IMR-90 (cell line): ENCODE measurements around the gene IGFBPL1. TPM values are rescaled to one million over a fixed set of nuclear protein-coding genes. Genes with fewer than 3 reads are reported as not detected.

Source experiments
- ATAC-seq: fragments of 200-7000 bp; cut with Tn5 transposase; 2 replicates; pipeline ENCODE4 v1.9.1; 2020; ENCODE audit warnings: low read depth, mild to moderate bottlenecking, moderate library complexity
- BruUV-seq: library from RNA; stranded (reverse); fragments of 400-500 nt; replicated peaks from 2 replicates; lab custom pipeline; 2021; lab: Mats Ljungman, UMichigan
- CTCF ChIA-PET: fragments of 300-600 bp; formaldehyde crosslinking; extraction: SDS; loops from one replicate; lab custom pipeline; 2021; ENCODE audit warnings: antibody characterized with exemption; lab: Yijun Ruan, JAX
- POLR2A ChIA-PET: fragments of 300-600 bp; sonication (Branson Sonifier 250); formaldehyde crosslinking; loops from one replicate; lab custom pipeline; 2022; ENCODE audit warnings: antibody characterized with exemption; ENCODE audit not compliant: unreplicated experiment; lab: Charles Lee
- DNase-seq: peaks from one replicate; pipeline ENCODE4 v3.0.0; 2013
- H2AFZ ChIP-seq: replicated peaks from 2 replicates; pipeline ENCODE3; 2013; ENCODE audit warnings: low read length, mild to moderate bottlenecking; ENCODE audit not compliant: poor library complexity
- H2AK5ac ChIP-seq: 2 replicates; pipeline ENCODE4 v1.6.1; 2013; ENCODE audit warnings: low read depth, low read length, inconsistent platforms
- H2AK9ac ChIP-seq: replicated peaks from 2 replicates; pipeline ENCODE3; 2013; ENCODE audit warnings: mild to moderate bottlenecking, low read depth, low read length, moderate library complexity; ENCODE audit not compliant: poor library complexity
- H2BK120ac ChIP-seq: 2 replicates; pipeline ENCODE4 v1.6.1; 2013; ENCODE audit warnings: low read depth, low read length, inconsistent platforms
- H2BK15ac ChIP-seq: 3 replicates; pipeline ENCODE4 v1.6.1; 2013; ENCODE audit warnings: low read depth, low read length, inconsistent platforms
- H2BK20ac ChIP-seq: 2 replicates; pipeline ENCODE4 v1.6.1; 2013; ENCODE audit warnings: low read depth, mild to moderate bottlenecking, inconsistent platforms, low read length, moderate library complexity
- H2BK5ac ChIP-seq: 2 replicates; pipeline ENCODE4 v1.6.1; 2013; ENCODE audit warnings: mild to moderate bottlenecking, low read depth, low read length, inconsistent platforms; ENCODE audit not compliant: poor library complexity, severe bottlenecking
- H3K14ac ChIP-seq: replicated peaks from 2 replicates; pipeline ENCODE4 v1.6.1; 2013; ENCODE audit warnings: low read depth, low read length, inconsistent platforms
- H3K18ac ChIP-seq: 2 replicates; pipeline ENCODE4 v1.6.1; 2013; ENCODE audit warnings: low read depth, low read length, control low read depth
- H3K23ac ChIP-seq: 2 replicates; pipeline ENCODE4 v1.6.1; 2013; ENCODE audit warnings: low read depth, low read length, inconsistent platforms
- H3K27ac ChIP-seq: 2 replicates; pipeline ENCODE4 v1.5.1; 2013; ENCODE audit warnings: mild to moderate bottlenecking, control low read depth, low read length; ENCODE audit not compliant: insufficient read depth
- H3K27me3 ChIP-seq: 2 replicates; pipeline ENCODE4 v1.6.1; 2013; ENCODE audit warnings: low read length; ENCODE audit not compliant: control insufficient read depth, insufficient read depth
- H3K36me3 ChIP-seq: 2 replicates; pipeline ENCODE4 v1.6.1; 2013; ENCODE audit warnings: low read length, mixed read lengths; ENCODE audit not compliant: control insufficient read depth, insufficient read depth
- H3K4ac ChIP-seq: 2 replicates; pipeline ENCODE4 v1.6.1; 2013; ENCODE audit warnings: low read depth, low read length, inconsistent platforms
- H3K4me1 ChIP-seq: 2 replicates; pipeline ENCODE4 v1.6.1; 2013; ENCODE audit warnings: low read length, mixed read lengths; ENCODE audit not compliant: control insufficient read depth, insufficient read depth
- H3K4me2 ChIP-seq: 2 replicates; pipeline ENCODE4 v1.6.1; 2013; ENCODE audit warnings: low read depth, mild to moderate bottlenecking, control low read depth, low read length, moderate library complexity
- H3K4me3 ChIP-seq: 2 replicates; pipeline ENCODE4 v1.5.1; 2013; ENCODE audit warnings: low read depth, mild to moderate bottlenecking, control low read depth, low read length, moderate library complexity; ENCODE audit not compliant: insufficient read depth
- H3K56ac ChIP-seq: 2 replicates; pipeline ENCODE4 v1.6.1; 2013; ENCODE audit warnings: low read length, inconsistent platforms; ENCODE audit not compliant: insufficient read depth; ENCODE audit errors: extremely low read depth
- H3K79me1 ChIP-seq, 2 experiments: 2 replicates each; pipeline ENCODE4 v1.6.1; 2013; ENCODE audit warnings: low read length in 2 of 2, inconsistent platforms in 1 of 2, low read depth in 1 of 2
- H3K9ac ChIP-seq: 2 replicates; pipeline ENCODE4 v1.6.1; 2013; ENCODE audit warnings: low read depth, low read length, control low read depth
- H3K9me1 ChIP-seq: 2 replicates; pipeline ENCODE4 v1.6.1; 2013; ENCODE audit warnings: low read length, inconsistent platforms; ENCODE audit not compliant: insufficient read depth
- H3K9me3 ChIP-seq: 2 replicates; pipeline ENCODE4 v1.6.1; 2013; ENCODE audit warnings: low read length; ENCODE audit not compliant: control insufficient read depth, insufficient read depth
- H4K20me1 ChIP-seq: 2 replicates; pipeline ENCODE4 v1.6.1; 2013; ENCODE audit warnings: low read length, inconsistent platforms; ENCODE audit not compliant: insufficient read depth
- H4K5ac ChIP-seq: 2 replicates; pipeline ENCODE4 v1.6.1; 2013; ENCODE audit warnings: mild to moderate bottlenecking, low read depth, low read length, control low read depth
- H4K8ac ChIP-seq, 2 experiments: 2 replicates each; pipeline ENCODE4 v1.6.1; 2013; ENCODE audit warnings: low read depth in 2 of 2, low read length in 2 of 2, control low read depth in 1 of 2, inconsistent platforms in 1 of 2
- H4K91ac ChIP-seq: 2 replicates; pipeline ENCODE4 v1.6.1; 2013; ENCODE audit warnings: low read depth, low read length, inconsistent platforms; ENCODE audit not compliant: insufficient read depth
- BHLHE40 ChIP-seq: fragments of 150-350 bp; IDR thresholded peaks from 2 replicates; pipeline ENCODE4 v1.6.1; 2016; ENCODE audit warnings: mild to moderate bottlenecking, low read depth, low read length
- CEBPB ChIP-seq: IDR thresholded peaks from 2 replicates; pipeline ENCODE4 v1.6.1; 2012; ENCODE audit warnings: low read depth, low read length, improper control_type of control experiment
- CHD1 ChIP-seq: IDR thresholded peaks from 2 replicates; pipeline ENCODE4 v1.6.1; 2012; ENCODE audit warnings: low read depth, low read length, improper control_type of control experiment
- FOS ChIP-seq: fragments of 150-350 bp; IDR thresholded peaks from 2 replicates; pipeline ENCODE4 v1.6.1; 2016; ENCODE audit warnings: low read depth, low read length
- MAFK ChIP-seq: IDR thresholded peaks from 2 replicates; pipeline ENCODE4 v1.6.1; 2012; ENCODE audit warnings: low read depth, low read length, improper control_type of control experiment
- MAZ ChIP-seq: IDR thresholded peaks from 2 replicates; pipeline ENCODE4 v1.6.1; 2012; ENCODE audit warnings: low read depth, mild to moderate bottlenecking, low read length, improper control_type of control experiment, moderate library complexity, borderline replicate concordance
- MXI1 ChIP-seq: IDR thresholded peaks from 2 replicates; pipeline ENCODE4 v1.6.1; 2012; ENCODE audit warnings: low read depth, mild to moderate bottlenecking, low read length, moderate library complexity, borderline replicate concordance
- NFE2L2 ChIP-seq: fragments of 150-350 bp; IDR thresholded peaks from 2 replicates; pipeline ENCODE4 v1.6.1; 2016; ENCODE audit warnings: low read depth, mild to moderate bottlenecking, low read length
- POLR2A ChIP-seq: IDR thresholded peaks from 2 replicates; pipeline ENCODE4 v1.6.1; 2012; ENCODE audit warnings: mild to moderate bottlenecking, low read depth, low read length
- RAD21 ChIP-seq: IDR thresholded peaks from 2 replicates; pipeline ENCODE4 v1.6.1; 2012; ENCODE audit warnings: low read length, improper control_type of control experiment
- RCOR1 ChIP-seq: IDR thresholded peaks from 2 replicates; pipeline ENCODE4 v1.6.1; 2012; ENCODE audit warnings: mild to moderate bottlenecking, low read length, improper control_type of control experiment; ENCODE audit not compliant: insufficient replicate concordance
- RFX5 ChIP-seq: IDR thresholded peaks from 2 replicates; pipeline ENCODE4 v1.8.0; 2012; ENCODE audit warnings: low read depth, mild to moderate bottlenecking, low read length, moderate library complexity
- SMC3 ChIP-seq: fragments of 150-350 bp; IDR thresholded peaks from 2 replicates; pipeline ENCODE4 v1.6.1; 2016; ENCODE audit warnings: low read depth, mild to moderate bottlenecking, antibody characterized with exemption, low read length, moderate library complexity
- WGBS, 2 experiments: methylation state at CpG; one replicate each; pipeline versions ENCODE4 v1.1.5 to v1.1.7; 2013; ENCODE audit warnings: missing lambda C conversion rate in 2 of 2; ENCODE audit not compliant: insufficient read length in 1 of 2; ENCODE audit errors: extremely low coverage in 2 of 2; 5-methylcytosine and 5-hydroxymethylcytosine counted together
- dilution Hi-C: fragments of 300-500 bp; cut with HindIII; formaldehyde crosslinking; loops from one replicate; pipeline ENCODE4 v1.14.3; 2018; ENCODE audit warnings: low sequenced_read_pairs; ENCODE audit not compliant: unreplicated experiment
- in situ Hi-C: fragments of 300-500 bp; cut with MboI; formaldehyde crosslinking; loops from 3 replicates; pipeline ENCODE4 v1.14.3; 2019; ENCODE audit warnings: low sequenced_read_pairs, inconsistent platforms, mixed read lengths
- intact Hi-C: fragments of 100-400 bp; cut with micrococcal nuclease; formaldehyde crosslinking; loops from 2 replicates; pipeline ENCODE4 v1.10.0; 2022
- polyA plus RNA-seq, 3 experiments: library from polyadenylated mRNA; depleted of rRNA; stranded (reverse); fragments of >200 nt; gene quantifications; 2 replicates each; pipeline ENCODE4 v1.2.3, GENCODE V29; 2012; ENCODE audit warnings: low replicate concordance in 1 of 3
- total RNA-seq: library from RNA; depleted of rRNA; stranded (reverse); fragments of >200 nt; gene quantifications from 2 replicates; pipeline ENCODE4 v1.2.3, GENCODE V29; 2012
- TF ChIP-seq, protein P1 (sequence below): conservative IDR thresholded peaks from 2 replicates; pipeline ENCODE4 v1.5.1; 2012; ENCODE audit warnings: mild to moderate bottlenecking, low read depth, low read length, improper control_type of control experiment
- TF ChIP-seq, protein P2 (sequence below): fragments of 150-350 bp; IDR thresholded peaks from 2 replicates; pipeline ENCODE4 v1.6.1; 2017; ENCODE audit warnings: mild to moderate bottlenecking, antibody characterized with exemption, low read length, low read depth

Gene IGFBPL1
- total and polyA plus RNA-seq, 2 of the 4 experiments (the other 2 are of a cell fraction): not detected

DNA sequence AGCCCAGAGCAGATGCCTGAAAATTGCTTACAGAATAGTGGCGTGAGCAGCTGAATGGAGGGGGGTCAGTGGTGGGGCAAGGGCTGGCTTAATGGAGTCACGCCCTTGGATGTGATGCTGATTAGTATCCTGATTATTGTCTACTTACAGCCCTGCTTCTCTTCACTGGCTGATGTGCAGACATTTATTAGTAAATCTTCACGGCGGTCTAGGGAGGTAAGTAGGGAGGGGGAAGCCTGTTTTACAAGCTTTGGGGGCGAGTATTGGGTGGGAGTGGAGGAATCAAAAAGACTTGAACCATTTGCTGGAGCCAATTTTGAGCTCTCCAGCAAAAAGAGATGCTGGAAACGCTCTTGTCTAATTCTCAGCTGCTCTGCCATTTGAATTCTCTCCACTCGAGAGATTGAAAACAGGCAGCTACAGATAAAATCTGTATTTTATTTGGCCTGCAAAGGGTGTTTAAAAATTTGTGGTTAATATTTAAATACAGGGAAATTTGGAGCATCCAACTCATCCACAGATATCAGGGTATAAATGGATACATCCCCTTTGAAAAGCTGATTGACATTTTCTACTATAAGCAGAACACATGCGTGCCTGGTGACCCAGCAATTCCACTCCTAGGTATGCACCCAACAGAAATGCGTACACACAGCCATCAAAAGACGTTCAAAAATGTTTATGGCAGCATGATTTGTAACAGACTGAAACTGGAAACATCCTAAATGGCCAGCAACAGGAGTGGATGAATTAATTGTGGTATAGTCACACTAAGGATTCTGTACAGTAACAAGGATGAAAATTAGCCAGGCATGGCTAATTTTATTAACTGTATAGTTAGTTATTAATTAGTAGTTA, 51.3 kb downstream of the IGFBPL1 start:
- Histone ChIP-seq H4K5ac (no peak overlapping the region), H2BK20ac (no peak overlapping the region), H3K56ac (no peak overlapping the region), H4K91ac (no peak overlapping the region), H3K27ac (no peak overlapping the region), H4K20me1 (no peaks in the 10 kb centered on the region), H2AFZ (no peak overlapping the region), H2BK5ac (no peak overlapping the region), H4K8ac (no peak overlapping the region), H3K4me3 (no peak overlapping the region), H3K18ac (no peak overlapping the region), H3K9me3 (no peaks in the 10 kb centered on the region), H3K9ac (no peak overlapping the region), H2AK5ac (no peak overlapping the region), H3K4me1 (no peaks in the 10 kb centered on the region), H3K9me1 (no peaks in the 10 kb centered on the region), H2BK15ac (no peak overlapping the region), H3K23ac (no peak overlapping the region), H2AK9ac (no peak overlapping the region), H3K27me3 (peaks cover 61% of the 10 kb centered on the region), H3K4ac (no peak overlapping the region), H3K36me3 (no peaks in the 10 kb centered on the region), H2BK120ac (no peak overlapping the region), H3K79me1 (no peaks in the 10 kb centered on the region), H3K4me2 (no peak overlapping the region), H3K14ac (no peak overlapping the region)
- in situ Hi-C loops: loop anchor here (25.0 kb wide), 1 partner anchor 886 kb away; the partner anchor contains the start of gene POLR1E
- ChIA-PET POLR2A (no interaction called here), CTCF (no interaction called here)
- WGBS, 2 experiments: 32% methylated on average over 3 of the region's 10 CpGs; no CpG with 5 or more reads in 1 of the 2 experiments
- BruUV-seq: no TSS peak
- intact Hi-C loops: no loop called here
- dilution Hi-C loops: no loop called here
- DNase-seq: no peak
- ATAC-seq: no peak
- TF ChIP-seq NFE2L2 (no peak), POLR2A (no peak), FOS (no peak), BHLHE40 (no peak), RCOR1 (no peak), SMC3 (no peak), MAZ (no peak), RAD21 (no peak), CHD1 (no peak), MXI1 (no peak), MAFK (no peak), CEBPB (no peak), RFX5 (no peak)
- TF ChIP-seq, protein P1, sequence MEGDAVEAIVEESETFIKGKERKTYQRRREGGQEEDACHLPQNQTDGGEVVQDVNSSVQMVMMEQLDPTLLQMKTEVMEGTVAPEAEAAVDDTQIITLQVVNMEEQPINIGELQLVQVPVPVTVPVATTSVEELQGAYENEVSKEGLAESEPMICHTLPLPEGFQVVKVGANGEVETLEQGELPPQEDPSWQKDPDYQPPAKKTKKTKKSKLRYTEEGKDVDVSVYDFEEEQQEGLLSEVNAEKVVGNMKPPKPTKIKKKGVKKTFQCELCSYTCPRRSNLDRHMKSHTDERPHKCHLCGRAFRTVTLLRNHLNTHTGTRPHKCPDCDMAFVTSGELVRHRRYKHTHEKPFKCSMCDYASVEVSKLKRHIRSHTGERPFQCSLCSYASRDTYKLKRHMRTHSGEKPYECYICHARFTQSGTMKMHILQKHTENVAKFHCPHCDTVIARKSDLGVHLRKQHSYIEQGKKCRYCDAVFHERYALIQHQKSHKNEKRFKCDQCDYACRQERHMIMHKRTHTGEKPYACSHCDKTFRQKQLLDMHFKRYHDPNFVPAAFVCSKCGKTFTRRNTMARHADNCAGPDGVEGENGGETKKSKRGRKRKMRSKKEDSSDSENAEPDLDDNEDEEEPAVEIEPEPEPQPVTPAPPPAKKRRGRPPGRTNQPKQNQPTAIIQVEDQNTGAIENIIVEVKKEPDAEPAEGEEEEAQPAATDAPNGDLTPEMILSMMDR: no peak
- TF ChIP-seq, protein P2, sequence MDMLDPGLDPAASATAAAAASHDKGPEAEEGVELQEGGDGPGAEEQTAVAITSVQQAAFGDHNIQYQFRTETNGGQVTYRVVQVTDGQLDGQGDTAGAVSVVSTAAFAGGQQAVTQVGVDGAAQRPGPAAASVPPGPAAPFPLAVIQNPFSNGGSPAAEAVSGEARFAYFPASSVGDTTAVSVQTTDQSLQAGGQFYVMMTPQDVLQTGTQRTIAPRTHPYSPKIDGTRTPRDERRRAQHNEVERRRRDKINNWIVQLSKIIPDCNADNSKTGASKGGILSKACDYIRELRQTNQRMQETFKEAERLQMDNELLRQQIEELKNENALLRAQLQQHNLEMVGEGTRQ: no peak
